IPS DF 6.9 (cell line): Measurements from ENCODE around the gene AKAIN1.

ENCODE experiments used
- DNase-seq: peaks from one replicate; pipeline ENCODE4 v3.0.0-alpha.2; 2013; ENCODE audit warnings: low read depth, low spot score
- H3K27ac ChIP-seq: one replicate; pipeline ENCODE4 v1.5.1; 2013; ENCODE audit warnings: low read length, control low read depth
- H3K27me3 ChIP-seq: 2 replicates; pipeline ENCODE4 v1.6.1; 2013; ENCODE audit warnings: mild to moderate bottlenecking, low read length; ENCODE audit not compliant: control insufficient read depth, insufficient read depth
- H3K36me3 ChIP-seq: 2 replicates; pipeline ENCODE4 v1.6.1; 2013; ENCODE audit warnings: low read length; ENCODE audit not compliant: control insufficient read depth, insufficient read depth
- H3K4me1 ChIP-seq: 2 replicates; pipeline ENCODE4 v1.6.1; 2013; ENCODE audit warnings: low read length; ENCODE audit not compliant: control insufficient read depth, insufficient read depth
- H3K4me3 ChIP-seq: 2 replicates; pipeline ENCODE4 v1.5.1; 2013; ENCODE audit warnings: mild to moderate bottlenecking, low read length
- H3K9me3 ChIP-seq: 2 replicates; pipeline ENCODE4 v1.6.1; 2013; ENCODE audit warnings: low read length, inconsistent platforms; ENCODE audit not compliant: control insufficient read depth, insufficient read depth
- WGBS: extraction: QIAGEN DNeasy Blood & Tissue Kit; methylation state at CpG from one replicate; pipeline ENCODE4 v1.1.7; 2013; ENCODE audit warnings: mixed read lengths, missing lambda C conversion rate; ENCODE audit not compliant: insufficient read length, insufficient coverage; 5-methylcytosine and 5-hydroxymethylcytosine counted together

AKAIN1 gene

DNA sequence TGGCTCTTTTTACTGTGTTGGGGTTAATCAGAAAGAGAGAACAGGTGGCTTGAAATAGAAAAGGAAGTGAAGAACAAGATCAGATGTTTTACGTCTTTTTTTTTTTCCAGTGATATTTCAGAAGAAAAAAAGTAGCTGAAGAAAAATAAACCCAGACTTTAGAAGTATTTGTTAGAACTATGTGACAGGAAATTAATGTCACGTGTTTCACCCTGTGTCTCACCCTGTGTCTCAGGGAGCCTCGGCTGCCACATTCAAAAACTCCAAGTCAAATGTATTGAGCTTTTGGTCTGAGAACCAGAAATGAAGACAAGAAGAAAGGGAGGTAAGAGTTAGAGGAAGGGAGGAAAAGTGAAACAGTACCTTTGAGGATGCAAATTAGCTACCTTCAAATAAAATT is 38.0 kb downstream of the AKAIN1 start:
- no peak for DNase-seq
- H3K36me3 ChIP-seq, result no peaks in the 10 kb centered on the region
- no peaks in the 10 kb centered on the region for H3K4me1 ChIP-seq
- no peak overlapping the region for H3K27ac ChIP-seq
- no CpG with 5 or more reads among the region's 3 CpGs for WGBS
- H3K27me3 ChIP-seq, result no peaks in the 10 kb centered on the region
- H3K4me3 ChIP-seq, result no peak overlapping the region
- H3K9me3 ChIP-seq, result no peaks in the 10 kb centered on the region

DNA sequence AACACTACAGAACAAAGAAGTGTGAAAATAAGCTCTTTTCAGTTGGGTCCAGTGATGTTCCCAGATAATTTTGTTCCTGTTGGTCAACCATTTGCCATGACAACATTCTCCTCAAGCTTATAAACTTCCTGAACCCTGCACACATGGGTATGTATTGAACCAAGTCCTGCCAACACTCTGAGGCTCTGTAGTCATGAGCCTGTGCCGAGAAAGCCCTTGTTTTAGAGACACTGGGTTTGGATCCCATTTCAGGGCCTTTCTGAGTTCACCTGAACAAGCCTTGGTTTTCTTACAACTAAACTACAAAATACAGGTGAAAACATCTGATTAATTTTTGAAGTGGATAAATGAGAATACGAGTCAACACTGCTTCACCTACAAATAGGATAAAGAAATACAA is 38.5 kb downstream of the AKAIN1 start:
- H3K4me1 ChIP-seq, result no peaks in the 10 kb centered on the region
- H3K4me3 ChIP-seq, result no peak overlapping the region
- no peaks in the 10 kb centered on the region for H3K27me3 ChIP-seq
- no peak overlapping the region for H3K27ac ChIP-seq
- no peaks in the 10 kb centered on the region for H3K36me3 ChIP-seq
- DNase-seq, result no peak
- no peaks in the 10 kb centered on the region for H3K9me3 ChIP-seq
- no CpG with 5 or more reads among the region's 2 CpGs for WGBS

DNA sequence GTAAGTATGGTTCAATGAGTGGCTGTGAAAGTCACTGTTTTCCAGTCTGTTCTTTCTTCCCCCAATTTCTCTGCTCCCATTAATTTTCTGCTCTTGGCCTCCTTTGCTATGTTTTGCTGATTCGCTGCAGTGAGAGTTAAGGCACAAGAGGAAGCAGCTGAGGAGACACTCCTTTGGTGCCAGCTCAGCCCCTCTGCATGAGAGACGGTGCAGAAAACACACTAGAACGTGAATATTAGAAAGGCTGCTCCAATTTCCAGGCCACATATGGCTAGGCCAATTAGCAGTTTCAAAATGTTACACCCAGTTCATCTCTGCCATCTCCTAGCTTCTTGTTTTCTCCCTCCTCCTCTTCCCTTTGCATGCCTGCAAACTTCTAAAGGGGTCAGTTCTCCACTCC is 38.9 kb downstream of the AKAIN1 start:
- H3K4me3 ChIP-seq, result no peak overlapping the region
- no peak for DNase-seq
- no peaks in the 10 kb centered on the region for H3K4me1 ChIP-seq
- H3K27me3 ChIP-seq, result no peaks in the 10 kb centered on the region
- no peaks in the 10 kb centered on the region for H3K9me3 ChIP-seq
- H3K27ac ChIP-seq, result no peak overlapping the region
- no CpG with 5 or more reads among the region's 3 CpGs for WGBS
- no peaks in the 10 kb centered on the region for H3K36me3 ChIP-seq

DNA sequence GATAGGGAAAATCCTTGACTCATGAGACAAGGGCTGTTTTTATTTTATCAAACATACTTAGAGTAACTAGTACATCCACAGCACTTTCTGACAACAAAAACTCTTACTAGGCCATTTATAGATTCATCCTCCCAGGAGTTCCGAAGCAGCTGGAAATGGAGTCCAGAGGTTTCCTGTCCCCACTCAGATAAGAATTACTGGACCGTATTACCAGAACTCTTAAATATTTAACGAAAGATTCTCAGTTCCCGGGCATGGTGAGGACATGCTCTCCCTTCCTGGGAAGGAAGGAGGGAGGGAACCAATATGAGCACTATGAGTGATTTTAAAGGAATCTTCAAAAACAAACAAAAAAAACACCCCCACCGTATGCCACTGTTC is 41.2 kb downstream of the AKAIN1 start:
- H3K36me3 ChIP-seq, result no peaks in the 10 kb centered on the region
- no peaks in the 10 kb centered on the region; the same call in 1 of the 2 replicates for H3K4me1 ChIP-seq
- H3K27me3 ChIP-seq, result no peaks in the 10 kb centered on the region
- no peak overlapping the region for H3K27ac ChIP-seq
- no CpG with 5 or more reads among the region's 5 CpGs for whole genome bisulfite sequencing
- DNase-seq, result no peak
- H3K9me3 ChIP-seq, result no peaks in the 10 kb centered on the region
- no peak overlapping the region for H3K4me3 ChIP-seq

DNA sequence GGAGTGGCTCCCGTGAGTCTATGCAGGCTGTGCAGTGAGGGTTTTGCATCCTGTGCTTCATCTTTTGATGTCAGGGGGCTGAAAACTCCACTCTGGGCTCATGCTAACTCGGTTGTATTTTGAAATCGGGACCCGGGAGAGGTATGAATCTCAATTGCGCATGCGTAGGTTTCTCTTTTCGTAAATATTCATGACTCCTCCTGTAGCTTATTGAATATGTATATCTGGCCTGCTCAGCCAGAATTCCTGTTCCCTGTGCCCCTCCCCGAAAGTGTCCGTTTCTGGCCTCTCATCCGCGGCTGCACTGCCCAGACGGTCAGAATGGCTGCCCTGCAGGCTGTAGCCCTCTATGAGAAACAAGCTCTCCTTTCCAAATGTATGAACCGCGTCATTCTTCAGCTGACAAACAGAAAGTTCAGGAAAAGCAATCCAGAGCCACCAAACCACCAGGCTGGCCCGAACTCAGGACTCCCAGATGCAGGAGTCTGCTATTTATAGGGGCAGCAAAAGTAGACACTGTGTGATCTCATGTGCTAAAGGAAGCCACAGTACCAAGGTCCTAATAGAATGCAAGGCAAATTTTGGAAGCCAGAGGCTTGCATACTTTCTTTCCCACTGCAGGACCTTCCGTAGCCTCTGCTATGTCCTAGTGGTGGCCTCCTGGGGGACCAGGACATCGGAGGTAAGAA is 41.7 kb downstream of the AKAIN1 start:
- Histone ChIP-seq H3K27ac (no peak overlapping the region), H3K4me3 (no peak overlapping the region), H3K27me3 (no peaks in the 10 kb centered on the region), H3K4me1 (no peaks in the 10 kb centered on the region; the same call in 1 of the 2 replicates), H3K36me3 (no peaks in the 10 kb centered on the region), H3K9me3 (no peaks in the 10 kb centered on the region)
- no peak for DNase-seq
- no CpG with 5 or more reads among the region's 17 CpGs for WGBS

DNA sequence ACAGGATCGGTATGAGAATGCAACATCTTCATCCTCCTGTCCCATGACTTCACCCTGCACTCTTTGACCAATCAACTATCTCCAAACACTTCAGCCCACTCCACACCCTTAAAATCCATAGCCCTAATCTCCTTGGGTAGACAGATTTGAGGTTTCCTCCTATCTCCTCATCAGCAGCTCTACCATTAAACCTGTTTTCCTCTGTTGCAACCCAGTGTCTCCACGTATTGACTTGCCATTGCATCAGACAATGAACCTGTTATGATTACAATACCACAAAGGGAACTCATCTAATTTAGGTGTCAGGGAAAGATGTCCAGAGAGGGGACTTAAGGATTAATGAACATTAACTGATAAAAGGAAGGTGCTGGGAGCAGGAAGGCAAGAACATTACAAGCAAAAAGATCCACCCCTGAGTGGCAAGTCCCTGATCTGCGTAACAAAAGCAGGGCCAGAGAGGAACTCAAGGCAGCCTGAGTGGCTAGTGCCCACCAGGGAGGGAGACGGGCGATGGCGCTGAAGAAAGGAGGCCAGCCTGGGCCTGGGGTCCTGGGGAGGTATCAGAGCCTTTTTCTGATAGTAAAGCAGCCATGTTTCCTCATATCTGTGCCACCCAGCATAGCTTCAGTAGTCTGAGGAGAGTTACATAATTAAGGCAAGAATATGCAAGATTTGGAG is 44.6 kb downstream of the AKAIN1 start:
- Histone ChIP-seq H3K27ac (no peak overlapping the region), H3K36me3 (no peaks in the 10 kb centered on the region), H3K4me3 (no peak overlapping the region), H3K27me3 (no peaks in the 10 kb centered on the region), H3K9me3 (no peaks in the 10 kb centered on the region), H3K4me1 (no peaks in the 10 kb centered on the region; the same call in 1 of the 2 replicates)
- no CpG with 5 or more reads among the region's 6 CpGs for WGBS
- DNase-seq, result peak; percentile 16

DNA sequence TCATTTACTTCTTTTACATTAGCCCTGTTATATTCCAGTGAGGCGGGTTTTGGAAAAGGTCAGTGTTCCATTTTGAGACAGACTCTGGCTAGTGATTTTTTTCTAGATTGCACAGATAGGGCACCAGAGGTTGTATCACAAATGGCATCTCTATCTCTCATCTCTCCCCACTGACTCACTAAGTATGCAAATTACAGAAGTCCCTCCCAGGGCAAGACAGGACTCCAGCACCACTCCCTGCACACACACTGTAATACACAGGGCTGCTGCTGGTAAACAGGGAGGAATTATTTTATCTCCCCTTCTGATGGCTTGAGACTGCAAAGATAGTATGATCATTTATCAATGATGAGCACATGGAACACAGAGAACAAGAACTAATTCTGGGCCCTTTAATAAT is 46.2 kb downstream of the AKAIN1 start:
- no peaks in the 10 kb centered on the region for H3K9me3 ChIP-seq
- no peak for DNase-seq
- no CpG with 5 or more reads among the region's 1 CpG for WGBS
- no peaks in the 10 kb centered on the region for H3K27me3 ChIP-seq
- no peaks in the 10 kb centered on the region; the same call in 1 of the 2 replicates for H3K4me1 ChIP-seq
- no peak overlapping the region for H3K27ac ChIP-seq
- no peak overlapping the region for H3K4me3 ChIP-seq
- H3K36me3 ChIP-seq, result no peaks in the 10 kb centered on the region

DNA sequence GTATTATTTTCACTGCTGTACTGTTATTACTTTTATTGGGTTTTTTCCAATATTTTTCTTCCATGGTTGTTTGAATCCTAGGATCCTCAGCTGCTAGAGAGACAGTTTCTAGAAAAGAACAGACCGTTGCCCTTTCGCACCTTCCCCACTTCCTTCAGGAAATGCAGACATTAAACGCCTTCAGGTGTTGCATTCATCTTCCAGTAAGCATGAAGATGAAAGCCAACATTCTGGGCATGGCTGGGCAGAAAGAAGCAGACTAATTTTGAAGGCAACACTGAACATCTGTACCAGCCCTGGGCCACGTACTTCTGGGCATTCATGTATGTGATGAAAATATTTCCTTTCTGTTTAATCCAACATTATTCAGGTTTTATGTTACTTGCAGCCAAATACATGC is 51.0 kb downstream of the AKAIN1 start:
- Histone ChIP-seq H3K27ac (no peak overlapping the region), H3K4me3 (no peak overlapping the region), H3K27me3 (no peaks in the 10 kb centered on the region), H3K4me1 (no peaks in the 10 kb centered on the region), H3K36me3 (no peaks in the 10 kb centered on the region), H3K9me3 (no peaks in the 10 kb centered on the region)
- no CpG with 5 or more reads among the region's 4 CpGs for WGBS
- DNase-seq, result no peak

DNA sequence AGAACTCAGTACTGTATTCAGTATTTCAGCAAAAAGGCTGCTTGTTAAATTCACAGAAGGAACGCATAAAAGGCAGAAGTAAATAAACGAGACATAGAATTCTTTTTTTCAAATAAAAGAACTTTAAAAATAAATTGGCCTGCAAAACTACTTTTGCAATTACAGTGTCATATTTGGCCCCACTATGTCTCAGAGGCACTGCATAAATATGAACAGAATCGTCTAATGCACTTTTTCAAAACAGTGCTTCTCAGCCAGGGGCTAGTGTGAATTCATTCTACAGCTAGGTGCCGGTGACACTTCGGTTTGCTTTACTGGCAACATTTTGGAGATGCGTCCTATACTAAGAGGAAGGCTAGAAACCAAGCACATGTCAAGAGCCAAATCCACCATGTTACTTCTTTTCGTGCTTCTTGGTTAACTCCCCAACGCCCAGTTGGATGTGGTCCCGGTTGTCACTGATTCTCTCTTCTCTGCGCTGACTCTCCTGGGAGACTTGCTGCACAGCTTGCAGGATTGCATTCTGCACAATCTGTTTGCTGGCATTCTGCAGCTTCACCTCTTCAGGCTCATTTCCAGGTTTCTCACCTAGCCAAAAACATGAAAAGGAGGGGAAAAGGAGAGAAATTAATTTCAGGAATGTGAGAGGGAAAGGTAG is 51.8 kb downstream of the AKAIN1 start:
- no peak overlapping the region for H3K27ac ChIP-seq
- H3K27me3 ChIP-seq, result no peaks in the 10 kb centered on the region
- no peaks in the 10 kb centered on the region for H3K4me1 ChIP-seq
- no CpG with 5 or more reads among the region's 10 CpGs for WGBS
- no peak for DNase-seq
- H3K4me3 ChIP-seq, result no peak overlapping the region
- H3K36me3 ChIP-seq, result no peaks in the 10 kb centered on the region
- H3K9me3 ChIP-seq, result no peaks in the 10 kb centered on the region

DNA sequence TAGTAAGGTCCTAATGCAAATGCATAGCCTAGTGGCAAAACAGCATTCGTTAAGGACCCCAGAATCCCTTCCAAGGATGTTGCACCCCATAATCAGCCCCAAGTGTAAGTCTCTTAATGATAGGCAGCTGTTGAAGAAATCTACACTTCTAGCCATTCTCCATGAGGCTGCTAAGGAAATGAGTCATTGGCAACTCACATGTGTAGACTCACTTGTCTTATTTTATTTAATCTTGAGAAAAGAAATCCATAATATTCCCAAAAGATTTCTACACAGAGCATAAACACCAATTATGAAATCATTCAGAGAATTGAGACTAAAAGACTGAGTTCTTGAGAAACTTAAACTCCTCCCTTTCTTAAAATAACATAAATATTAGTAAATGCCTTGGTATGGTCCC is 52.4 kb downstream of the AKAIN1 start:
- no CpG with 5 or more reads among the region's 1 CpG for whole genome bisulfite sequencing

More for the DNA sequence above, 52.4 kb downstream of the AKAIN1 start:
- Histone ChIP-seq H3K36me3 (no peaks in the 10 kb centered on the region), H3K4me1 (no peaks in the 10 kb centered on the region), H3K4me3 (no peak overlapping the region), H3K27ac (no peak overlapping the region), H3K27me3 (no peaks in the 10 kb centered on the region), H3K9me3 (no peaks in the 10 kb centered on the region)
- DNase-seq, result no peak
